Activated B cell treated with CpG ODN at 0.5 μM for 24 hours (primary cell): Measurements from ENCODE around the gene CCL11. TPM values are rescaled to one million over a fixed set of nuclear protein-coding genes. Genes with fewer than 3 reads are reported as not detected.

Source experiments
- ATAC-seq: fragments of 200-7000 bp; cut with Tn5 transposase; one replicate; pipeline ENCODE4 v1.10.0; 2021; ENCODE audit warnings: low read depth, mild to moderate bottlenecking, moderate library complexity
- CTCF ChIA-PET: fragments of 350-600 bp; sonication (Branson Sonifier 250); formaldehyde crosslinking; loops from one replicate; lab custom pipeline; 2021; ENCODE audit warnings: antibody characterized with exemption; lab: Charles Lee
- POLR2A ChIA-PET: fragments of 350-600 bp; sonication (Branson Sonifier 250); formaldehyde crosslinking; loops from one replicate; lab custom pipeline; 2021; ENCODE audit warnings: antibody characterized with exemption; lab: Charles Lee
- DNase-seq: peaks from one replicate; pipeline ENCODE4 v3.0.0; 2022
- H3K27ac Mint-ChIP-seq: one replicate; pipeline ENCODE4 v1.8.0; 2020; ENCODE audit warnings: mixed read lengths
- H3K27me3 Mint-ChIP-seq: one replicate; pipeline ENCODE4 v1.8.0; 2021; ENCODE audit warnings: mixed read lengths
- H3K36me3 Mint-ChIP-seq: one replicate; pipeline ENCODE4 v1.8.0; 2021; ENCODE audit warnings: low read depth, mixed read lengths
- H3K4me1 Mint-ChIP-seq: one replicate; pipeline ENCODE4 v1.8.0; 2021; ENCODE audit warnings: mixed read lengths
- H3K4me3 Mint-ChIP-seq: one replicate; pipeline ENCODE4 v1.8.0; 2020; ENCODE audit warnings: mild to moderate bottlenecking, mixed read lengths
- H3K9me3 Mint-ChIP-seq: one replicate; pipeline ENCODE4 v1.8.0; 2020; ENCODE audit warnings: mixed read lengths
- intact Hi-C: fragments of 100-400 bp; cut with micrococcal nuclease; formaldehyde crosslinking; loops from one replicate; pipeline ENCODE4 v1.15.1; 2024
- total RNA-seq: library from RNA; stranded (reverse); gene quantifications from 2 replicates; pipeline ENCODE4 v1.2.3, GENCODE V29; 2022
- TF ChIP-seq, protein P1 (sequence below): fragments of 200-600 bp; IDR thresholded peaks from one replicate; pipeline ENCODE4 v1.8.0; 2022; ENCODE audit warnings: antibody characterized with exemption, mild to moderate bottlenecking

The CCL11 gene
- total RNA-seq, 1 donor from 2014 or later: not detected

DNA sequence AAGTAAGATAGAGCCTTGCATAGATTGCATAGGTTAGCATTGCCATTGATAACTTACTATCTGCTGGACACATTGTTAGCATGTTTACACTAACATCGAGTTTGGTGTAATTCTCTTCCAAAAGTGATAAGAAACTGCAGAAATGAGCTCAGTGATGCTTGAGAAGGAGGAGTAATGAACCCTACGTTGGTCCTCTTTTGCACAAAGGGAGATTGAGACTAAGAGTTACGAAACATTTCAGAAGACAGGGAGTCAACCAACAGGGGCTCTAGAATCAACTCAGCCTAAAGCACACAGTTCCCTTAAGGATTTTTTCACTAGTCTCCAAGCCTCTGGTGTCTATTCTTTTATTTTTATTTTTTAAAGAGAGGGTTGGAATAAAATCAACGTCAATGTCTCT, 8.7 kb upstream of the CCL11 start:
- TF ChIP-seq, protein P1, sequence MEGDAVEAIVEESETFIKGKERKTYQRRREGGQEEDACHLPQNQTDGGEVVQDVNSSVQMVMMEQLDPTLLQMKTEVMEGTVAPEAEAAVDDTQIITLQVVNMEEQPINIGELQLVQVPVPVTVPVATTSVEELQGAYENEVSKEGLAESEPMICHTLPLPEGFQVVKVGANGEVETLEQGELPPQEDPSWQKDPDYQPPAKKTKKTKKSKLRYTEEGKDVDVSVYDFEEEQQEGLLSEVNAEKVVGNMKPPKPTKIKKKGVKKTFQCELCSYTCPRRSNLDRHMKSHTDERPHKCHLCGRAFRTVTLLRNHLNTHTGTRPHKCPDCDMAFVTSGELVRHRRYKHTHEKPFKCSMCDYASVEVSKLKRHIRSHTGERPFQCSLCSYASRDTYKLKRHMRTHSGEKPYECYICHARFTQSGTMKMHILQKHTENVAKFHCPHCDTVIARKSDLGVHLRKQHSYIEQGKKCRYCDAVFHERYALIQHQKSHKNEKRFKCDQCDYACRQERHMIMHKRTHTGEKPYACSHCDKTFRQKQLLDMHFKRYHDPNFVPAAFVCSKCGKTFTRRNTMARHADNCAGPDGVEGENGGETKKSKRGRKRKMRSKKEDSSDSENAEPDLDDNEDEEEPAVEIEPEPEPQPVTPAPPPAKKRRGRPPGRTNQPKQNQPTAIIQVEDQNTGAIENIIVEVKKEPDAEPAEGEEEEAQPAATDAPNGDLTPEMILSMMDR: no peak
- intact Hi-C loops: no loop called here
- no peaks in the 10 kb centered on the region for H3K9me3 Mint-ChIP-seq
- POLR2A ChIA-PET: no interaction called here
- ATAC-seq (no peak), DNase-seq (no peak)
- CTCF ChIA-PET: no interaction called here
- H3K4me1 Mint-ChIP-seq: no peaks in the 10 kb centered on the region
- no peak overlapping the region for H3K4me3 Mint-ChIP-seq
- H3K27ac Mint-ChIP-seq: no peak overlapping the region
- no peaks in the 10 kb centered on the region for H3K36me3 Mint-ChIP-seq
- peaks cover 44% of the 10 kb centered on the region for H3K27me3 Mint-ChIP-seq

DNA sequence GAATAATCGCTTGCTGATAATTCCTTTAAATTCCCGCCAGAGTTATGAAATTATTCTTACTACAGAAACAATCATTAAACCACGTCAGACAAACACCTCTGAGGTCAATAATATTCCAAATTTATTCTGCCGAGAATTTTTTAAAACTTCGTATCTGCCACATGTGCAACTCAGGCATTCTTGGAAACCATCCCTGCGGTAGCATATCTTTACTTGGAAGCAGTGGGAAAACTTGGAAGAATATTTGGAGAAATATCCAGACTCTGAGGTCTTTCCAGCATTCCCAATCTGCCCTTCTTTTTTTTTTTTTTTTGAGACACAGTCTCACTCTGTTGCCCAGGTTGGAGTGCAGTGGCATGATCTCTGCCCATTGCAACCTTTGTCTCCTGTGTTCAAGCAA, 2.0 kb upstream of the CCL11 start:
- DNase-seq: no peak
- no peaks in the 10 kb centered on the region for H3K9me3 Mint-ChIP-seq
- TF ChIP-seq, protein P1: no peak
- H3K27ac Mint-ChIP-seq: no peak overlapping the region
- ChIA-PET CTCF (no interaction called here), POLR2A (no interaction called here)
- no peaks in the 10 kb centered on the region for H3K36me3 Mint-ChIP-seq
- no peak overlapping the region for H3K4me3 Mint-ChIP-seq
- H3K4me1 Mint-ChIP-seq: no peaks in the 10 kb centered on the region
- no peak for ATAC-seq
- intact Hi-C loops: no loop called here
- peaks cover 34% of the 10 kb centered on the region for H3K27me3 Mint-ChIP-seq

DNA sequence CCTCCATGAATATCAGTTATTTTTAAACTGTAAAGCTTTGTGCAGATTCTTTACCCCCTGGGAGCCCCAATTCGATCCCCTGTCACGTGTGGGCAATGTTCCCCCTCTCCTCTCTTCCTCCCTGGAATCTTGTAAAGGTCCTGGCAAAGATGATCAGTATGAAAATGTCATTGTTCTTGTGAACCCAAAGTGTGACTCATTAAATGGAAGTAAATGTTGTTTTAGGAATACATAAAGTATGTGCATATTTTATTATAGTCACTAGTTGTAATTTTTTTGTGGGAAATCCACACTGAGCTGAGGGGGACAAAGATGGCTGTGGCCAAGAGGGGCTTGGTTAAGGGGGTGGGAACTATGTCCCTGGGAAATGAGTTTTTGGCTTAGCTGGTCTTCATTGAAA, 2.3 kb downstream of the CCL11 start:
- CTCF ChIA-PET: interaction anchor here (0.6 kb wide), 1 partner anchor 31 kb away, joined by 4 read pairs; no protein-coding TSS in a partner anchor
- Mint-ChIP-seq H3K27me3 (peaks cover 26% of the 10 kb centered on the region), H3K27ac (no peak overlapping the region), H3K4me3 (no peak overlapping the region), H3K4me1 (no peaks in the 10 kb centered on the region), H3K36me3 (no peaks in the 10 kb centered on the region), H3K9me3 (no peaks in the 10 kb centered on the region)
- ATAC-seq: no peak
- TF ChIP-seq, protein P1: no peak
- DNase-seq: no peak
- POLR2A ChIA-PET: no interaction called here
- intact Hi-C loops: no loop called here

DNA sequence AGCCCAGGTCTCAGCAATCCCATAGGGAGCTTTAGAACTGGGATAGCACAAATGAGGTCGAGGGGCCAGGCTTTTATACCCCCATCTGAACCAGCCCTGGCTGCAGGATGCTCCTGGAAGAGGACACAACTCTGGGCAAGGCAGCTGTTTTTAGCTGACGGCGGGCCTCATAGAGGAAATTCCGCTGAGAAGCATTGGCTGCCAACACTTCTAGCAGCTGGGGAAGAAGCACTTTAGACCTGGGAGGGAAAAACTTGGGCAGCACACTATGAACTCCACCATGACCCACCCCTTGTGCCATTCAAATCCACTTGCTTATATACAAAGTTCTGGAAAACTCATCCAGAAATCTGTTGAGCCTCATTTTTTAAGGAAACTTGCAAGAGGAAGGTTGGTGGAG, 5.0 kb downstream of the CCL11 start:
- no peaks in the 10 kb centered on the region for H3K4me1 Mint-ChIP-seq
- POLR2A ChIA-PET: no interaction called here
- intact Hi-C loops: no loop called here

DNA sequence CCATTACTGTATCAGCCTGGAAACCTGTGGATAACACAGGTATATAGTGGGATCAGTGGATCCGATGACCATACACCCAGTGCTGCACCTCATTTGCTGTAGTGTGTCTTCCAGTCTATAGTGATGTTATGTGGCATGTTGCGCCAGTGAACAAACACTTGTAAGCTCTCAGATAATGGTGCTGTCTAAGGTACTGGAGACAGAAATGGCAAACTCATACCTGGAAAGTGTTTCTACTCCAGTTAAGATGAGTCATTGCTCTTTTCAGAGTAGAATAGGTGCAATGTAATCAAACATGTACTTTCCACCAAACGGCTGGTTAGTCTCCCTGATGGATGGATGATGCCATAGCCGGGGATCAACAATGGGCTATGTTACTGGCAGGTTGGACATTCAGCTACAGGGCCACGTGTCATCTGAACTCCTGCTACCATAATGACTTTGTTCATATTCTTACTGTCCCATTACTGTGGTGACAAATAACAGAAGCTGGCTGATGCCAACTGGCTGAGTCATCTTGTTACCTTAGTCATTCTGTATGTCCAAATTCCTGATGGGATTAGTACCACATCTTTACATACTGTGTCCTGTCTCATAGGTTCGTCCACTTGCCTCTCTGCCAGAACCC, 6.3 kb downstream of the CCL11 start:
- DNase-seq (no peak), ATAC-seq (no peak)
- Mint-ChIP-seq H3K9me3 (peaks cover 2% of the 10 kb centered on the region), H3K36me3 (no peaks in the 10 kb centered on the region), H3K27ac (no peak overlapping the region), H3K27me3 (peaks cover 20% of the 10 kb centered on the region), H3K4me1 (no peaks in the 10 kb centered on the region), H3K4me3 (no peak overlapping the region)
- intact Hi-C loops: no loop called here
- POLR2A ChIA-PET: no interaction called here
- CTCF ChIA-PET: no interaction called here
- TF ChIP-seq, protein P1: no peak

More for the DNA sequence above, 5.0 kb downstream of the CCL11 start:
- CTCF ChIA-PET: no interaction called here
- H3K36me3 Mint-ChIP-seq: no peaks in the 10 kb centered on the region
- ATAC-seq (no peak), DNase-seq (no peak)
- H3K4me3 Mint-ChIP-seq: no peak overlapping the region
- no peaks in the 10 kb centered on the region for H3K9me3 Mint-ChIP-seq
- peaks cover 26% of the 10 kb centered on the region for H3K27me3 Mint-ChIP-seq
- TF ChIP-seq, protein P1: no peak
- H3K27ac Mint-ChIP-seq: no peak overlapping the region
